K562 (cell line): ENCODE measurements around the gene FMNL3.

Experiments used
- DNMT1 ChIP-seq: fragments of 450-650 bp; IDR thresholded peaks from 2 replicates; pipeline ENCODE4 v1.6.1; 2016; ENCODE audit warnings: antibody characterized with exemption, mild to moderate bottlenecking
- ELF4 ChIP-seq: fragments of 450-650 bp; formaldehyde crosslinking; IDR thresholded peaks from 2 replicates; pipeline ENCODE4 v1.4.0; 2022; ENCODE audit warnings: missing genetic modification characterization
- EWSR1 ChIP-seq: fragments of 450-650 bp; IDR thresholded peaks from 2 replicates; pipeline ENCODE4 v1.6.1; 2018; ENCODE audit warnings: borderline replicate concordance, mild to moderate bottlenecking, low read depth, moderate library complexity; ENCODE audit not compliant: partially characterized antibody
- HDAC2 ChIP-seq: fragments of 450-650 bp; IDR thresholded peaks from 2 replicates; pipeline ENCODE4 v1.6.1; 2016; ENCODE audit warnings: mild to moderate bottlenecking
- PTTG1 ChIP-seq: fragments of 450-650 bp; IDR thresholded peaks from 2 replicates; pipeline ENCODE4 v1.6.1; 2016; ENCODE audit warnings: low read depth, mild to moderate bottlenecking, missing genetic modification characterization, missing compliant biosample characterization
- ZKSCAN1 ChIP-seq: fragments of 150-350 bp; IDR thresholded peaks from 2 replicates; pipeline ENCODE4 v1.6.1; 2016; ENCODE audit warnings: low read depth, low read length
- ZNF75A ChIP-seq: fragments of 450-650 bp; formaldehyde crosslinking; IDR thresholded peaks from 2 replicates; pipeline ENCODE4 v1.4.0; 2020; ENCODE audit warnings: mild to moderate bottlenecking
- TF ChIP-seq, protein P1 (sequence below), 3 experiments: IDR thresholded peaks in 2 of 3; conservative IDR thresholded peaks in 1 of 3; 2 replicates each; pipeline ENCODE4 v1.5.1; 2011 to 2012; ENCODE audit warnings: low read length in 3 of 3, mild to moderate bottlenecking in 3 of 3, control low read depth in 2 of 3, improper control_type of control experiment in 1 of 3, inconsistent platforms in 1 of 3, low read depth in 1 of 3, mixed read lengths in 1 of 3, moderate library complexity in 1 of 3; ENCODE audit not compliant: insufficient read depth in 2 of 3
- TF ChIP-seq, protein P2 (sequence below): sonication (generic); formaldehyde crosslinking; IDR thresholded peaks from 2 replicates; pipeline ENCODE4 v1.8.0; 2022; ENCODE audit warnings: missing genetic modification reagents, mild to moderate bottlenecking, borderline replicate concordance
- TF ChIP-seq, protein P3 (sequence below): sonication (generic); formaldehyde crosslinking; IDR thresholded peaks from 2 replicates; pipeline ENCODE4 v1.8.1; 2023; ENCODE audit warnings: mild to moderate bottlenecking, missing genetic modification reagents

DNA sequence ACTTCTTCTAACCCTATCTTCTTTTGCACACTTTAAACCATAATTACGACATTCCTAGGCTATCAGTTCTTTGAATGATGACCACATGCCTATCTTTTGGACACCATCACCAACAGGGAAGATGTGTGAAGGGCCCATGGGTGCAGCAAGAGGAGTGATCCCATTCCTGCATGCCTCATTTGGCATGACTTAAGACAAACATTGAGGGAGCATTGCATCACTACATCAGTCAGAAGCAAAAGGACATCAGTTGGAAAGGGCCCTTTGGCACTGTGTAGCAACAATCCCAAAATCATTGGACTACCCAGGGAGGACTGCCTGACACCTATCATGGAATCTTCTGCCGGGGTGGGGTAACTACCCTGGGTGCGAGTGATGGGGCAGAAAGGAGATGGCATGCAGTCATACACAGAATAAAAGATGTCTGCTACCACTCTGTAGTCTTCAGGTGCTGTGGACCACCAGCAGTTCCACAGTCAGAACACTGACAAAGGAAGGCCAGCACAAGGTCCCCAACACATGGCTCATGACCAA, 23.4 kb upstream of the FMNL3 start:
- TF ChIP-seq PTTG1 (no peak), ELF4 (CRISPR knock-in tag) (0 out of 2 replicates have a peak, but pooled peaks have one; percentile 48), ZKSCAN1 (no peak), ZNF75A (CRISPR knock-in tag) (no peak), HDAC2 (0 out of 2 replicates have a peak, but pooled peaks have one; percentile 50), DNMT1 (no peak), EWSR1 (no peak)
- TF ChIP-seq, protein P1, sequence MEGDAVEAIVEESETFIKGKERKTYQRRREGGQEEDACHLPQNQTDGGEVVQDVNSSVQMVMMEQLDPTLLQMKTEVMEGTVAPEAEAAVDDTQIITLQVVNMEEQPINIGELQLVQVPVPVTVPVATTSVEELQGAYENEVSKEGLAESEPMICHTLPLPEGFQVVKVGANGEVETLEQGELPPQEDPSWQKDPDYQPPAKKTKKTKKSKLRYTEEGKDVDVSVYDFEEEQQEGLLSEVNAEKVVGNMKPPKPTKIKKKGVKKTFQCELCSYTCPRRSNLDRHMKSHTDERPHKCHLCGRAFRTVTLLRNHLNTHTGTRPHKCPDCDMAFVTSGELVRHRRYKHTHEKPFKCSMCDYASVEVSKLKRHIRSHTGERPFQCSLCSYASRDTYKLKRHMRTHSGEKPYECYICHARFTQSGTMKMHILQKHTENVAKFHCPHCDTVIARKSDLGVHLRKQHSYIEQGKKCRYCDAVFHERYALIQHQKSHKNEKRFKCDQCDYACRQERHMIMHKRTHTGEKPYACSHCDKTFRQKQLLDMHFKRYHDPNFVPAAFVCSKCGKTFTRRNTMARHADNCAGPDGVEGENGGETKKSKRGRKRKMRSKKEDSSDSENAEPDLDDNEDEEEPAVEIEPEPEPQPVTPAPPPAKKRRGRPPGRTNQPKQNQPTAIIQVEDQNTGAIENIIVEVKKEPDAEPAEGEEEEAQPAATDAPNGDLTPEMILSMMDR (IDR thresholded peaks at IDR 0.05 in 2 of 3, conservative IDR thresholded peaks at IDR 0.05 in 1 of 3; ENCODE audit: insufficient read depth in 2 of 3, low read depth in 1 of 3, low read length in 3 of 3) = no peak
- TF ChIP-seq, protein P2, sequence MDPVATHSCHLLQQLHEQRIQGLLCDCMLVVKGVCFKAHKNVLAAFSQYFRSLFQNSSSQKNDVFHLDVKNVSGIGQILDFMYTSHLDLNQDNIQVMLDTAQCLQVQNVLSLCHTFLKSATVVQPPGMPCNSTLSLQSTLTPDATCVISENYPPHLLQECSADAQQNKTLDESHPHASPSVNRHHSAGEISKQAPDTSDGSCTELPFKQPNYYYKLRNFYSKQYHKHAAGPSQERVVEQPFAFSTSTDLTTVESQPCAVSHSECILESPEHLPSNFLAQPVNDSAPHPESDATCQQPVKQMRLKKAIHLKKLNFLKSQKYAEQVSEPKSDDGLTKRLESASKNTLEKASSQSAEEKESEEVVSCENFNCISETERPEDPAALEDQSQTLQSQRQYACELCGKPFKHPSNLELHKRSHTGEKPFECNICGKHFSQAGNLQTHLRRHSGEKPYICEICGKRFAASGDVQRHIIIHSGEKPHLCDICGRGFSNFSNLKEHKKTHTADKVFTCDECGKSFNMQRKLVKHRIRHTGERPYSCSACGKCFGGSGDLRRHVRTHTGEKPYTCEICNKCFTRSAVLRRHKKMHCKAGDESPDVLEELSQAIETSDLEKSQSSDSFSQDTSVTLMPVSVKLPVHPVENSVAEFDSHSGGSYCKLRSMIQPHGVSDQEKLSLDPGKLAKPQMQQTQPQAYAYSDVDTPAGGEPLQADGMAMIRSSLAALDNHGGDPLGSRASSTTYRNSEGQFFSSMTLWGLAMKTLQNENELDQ (CRISPR knock-in tag) = no peak
- TF ChIP-seq, protein P3, sequence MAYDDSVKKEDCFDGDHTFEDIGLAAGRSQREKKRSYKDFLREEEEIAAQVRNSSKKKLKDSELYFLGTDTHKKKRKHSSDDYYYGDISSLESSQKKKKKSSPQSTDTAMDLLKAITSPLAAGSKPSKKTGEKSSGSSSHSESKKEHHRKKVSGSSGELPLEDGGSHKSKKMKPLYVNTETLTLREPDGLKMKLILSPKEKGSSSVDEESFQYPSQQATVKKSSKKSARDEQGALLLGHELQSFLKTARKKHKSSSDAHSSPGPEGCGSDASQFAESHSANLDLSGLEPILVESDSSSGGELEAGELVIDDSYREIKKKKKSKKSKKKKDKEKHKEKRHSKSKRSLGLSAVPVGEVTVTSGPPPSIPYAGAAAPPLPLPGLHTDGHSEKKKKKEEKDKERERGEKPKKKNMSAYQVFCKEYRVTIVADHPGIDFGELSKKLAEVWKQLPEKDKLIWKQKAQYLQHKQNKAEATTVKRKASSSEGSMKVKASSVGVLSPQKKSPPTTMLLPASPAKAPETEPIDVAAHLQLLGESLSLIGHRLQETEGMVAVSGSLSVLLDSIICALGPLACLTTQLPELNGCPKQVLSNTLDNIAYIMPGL (CRISPR knock-in tag) = no peak
